Measurements from ENCODE around the gene ORC4. TPM values are rescaled to one million over a fixed set of nuclear protein-coding genes. Genes with fewer than 3 reads are reported as not detected.
A peak's percentile ranks its signal among the peaks of the same experiment; 100 is the strongest.
"Not testable (repeated sequence)": the region's sequence is repeated elsewhere in the genome, so short reads cannot be mapped to it uniquely, and the experiment has no call there.

The ORC4 gene
- total and polyA plus RNA-seq, 5 donors from 2014 or later: 33.2 to 49.7 (median 46.7) TPM

DNA sequence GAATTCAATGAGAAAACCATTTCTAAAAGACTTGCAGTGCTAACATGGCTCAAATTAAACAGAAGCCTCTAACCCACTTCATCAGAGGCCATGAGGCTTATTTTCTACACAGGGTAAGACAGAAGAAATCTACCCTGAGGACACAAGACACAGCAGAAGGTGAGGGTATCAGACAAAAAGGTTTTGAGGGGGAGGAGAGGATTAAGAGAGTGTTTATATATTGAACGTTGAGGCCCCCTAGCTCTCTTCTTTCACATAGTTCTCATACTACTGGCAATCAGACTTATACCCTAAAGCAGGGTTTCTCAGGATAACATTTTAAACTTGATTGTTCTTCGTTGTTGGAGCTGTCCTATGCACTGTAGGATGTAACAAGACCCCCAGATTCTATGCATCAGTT, 21.4 kb downstream of the ORC4 start:
- H3K27ac Mint-ChIP-seq: peak overlapping the region; percentile 11 to 26 (median 13)
- H3K27ac ChIP-seq (ENCODE audit: insufficient read depth, low read length, poor library complexity, severe bottlenecking): no peak overlapping the region
- no peak for DNase-seq
- no peaks in the 10 kb centered on the region for H3K27me3 ChIP-seq (ENCODE audit: control insufficient read depth, insufficient read depth, low read length)
- peaks cover 28% of the 10 kb centered on the region for H3K36me3 Mint-ChIP-seq
- H3K4me3 ChIP-seq (ENCODE audit: low read depth, low read length): no peak overlapping the region
- no peak overlapping the region for H3K4me3 Mint-ChIP-seq
- ATAC-seq (ENCODE audit: low read depth in 2 of 2): no peak
- no peaks in the 10 kb centered on the region for H3K9me3 ChIP-seq (ENCODE audit: control insufficient read depth in 2 of 2, low read length in 2 of 2)
- H3K36me3 ChIP-seq (ENCODE audit: control insufficient read depth, insufficient read depth, low read length): peaks cover 10% of the 10 kb centered on the region
- peaks cover 34 to 58% (median 49%) of the 10 kb centered on the region in 4 donors for H3K4me1 Mint-ChIP-seq
- peaks cover 3 to 24% (median 9%) of the 10 kb centered on the region in 7 donors for H3K9me3 Mint-ChIP-seq
- H3K4me1 ChIP-seq (ENCODE audit: control insufficient read depth, insufficient read depth, low read length, poor library complexity, severe bottlenecking): no peaks in the 10 kb centered on the region
- no peaks in the 10 kb centered on the region for H3K27me3 Mint-ChIP-seq

DNA sequence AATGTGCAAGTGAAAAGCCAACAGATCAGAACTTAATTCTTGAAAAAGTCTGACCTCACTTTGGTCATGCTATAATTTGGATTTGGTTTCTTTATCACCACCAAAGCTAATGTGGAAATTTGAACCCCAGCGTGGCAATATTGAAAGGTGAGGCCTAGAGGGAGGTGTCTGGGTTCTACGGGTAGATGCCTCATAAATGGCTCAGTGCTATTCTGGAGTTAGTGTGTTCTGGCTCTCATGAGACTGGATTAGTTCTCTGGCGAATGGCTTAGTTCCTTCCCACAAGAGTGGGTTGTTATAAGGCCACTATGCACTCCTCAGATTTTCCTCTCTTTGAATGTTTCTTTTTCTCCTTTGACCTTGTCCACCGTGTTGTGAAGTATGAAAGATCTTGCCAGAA, 22.3 kb downstream of the ORC4 start:
- H3K4me1 ChIP-seq (ENCODE audit: control insufficient read depth, insufficient read depth, low read length, poor library complexity, severe bottlenecking): no peaks in the 10 kb centered on the region
- H3K27ac ChIP-seq (ENCODE audit: insufficient read depth, low read length, poor library complexity, severe bottlenecking): no peak overlapping the region
- H3K27me3 ChIP-seq (ENCODE audit: control insufficient read depth, insufficient read depth, low read length): no peaks in the 10 kb centered on the region
- peaks cover 23% of the 10 kb centered on the region for H3K36me3 Mint-ChIP-seq
- no peak for ATAC-seq (ENCODE audit: low read depth in 2 of 2)
- no peaks in the 10 kb centered on the region for H3K27me3 Mint-ChIP-seq
- peaks cover 3 to 17% (median 6%) of the 10 kb centered on the region in 7 donors for H3K9me3 Mint-ChIP-seq
- DNase-seq: no peak
- peaks cover 36 to 52% (median 46%) of the 10 kb centered on the region in 4 donors for H3K4me1 Mint-ChIP-seq
- peaks cover 10% of the 10 kb centered on the region for H3K36me3 ChIP-seq (ENCODE audit: control insufficient read depth, insufficient read depth, low read length)
- H3K9me3 ChIP-seq (ENCODE audit: control insufficient read depth in 2 of 2, low read length in 2 of 2): no peaks in the 10 kb centered on the region
- H3K27ac Mint-ChIP-seq: peak overlapping the region in 1 of 3 donors; percentile 11
- H3K4me3 ChIP-seq (ENCODE audit: low read depth, low read length): no peak overlapping the region
- H3K4me3 Mint-ChIP-seq: no peak overlapping the region

DNA sequence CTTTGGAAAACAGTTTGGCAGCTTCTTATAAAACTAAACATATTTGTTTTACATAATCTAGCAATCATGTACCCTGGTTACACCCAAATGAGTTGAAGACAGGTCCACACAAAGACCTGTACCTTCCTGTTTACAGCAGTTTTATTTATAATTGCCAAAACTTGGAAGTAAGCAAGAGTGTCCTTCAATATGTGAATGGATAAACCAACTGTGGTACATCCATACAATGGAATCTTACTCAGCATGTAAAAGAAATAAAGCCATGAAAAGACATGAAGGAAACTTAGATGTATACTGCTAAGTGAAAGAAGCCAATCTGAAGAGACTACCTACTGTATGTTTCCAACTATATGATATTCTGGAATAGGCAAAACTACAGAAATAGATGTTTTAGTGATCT, 23.7 kb downstream of the ORC4 start:
- H3K4me1 Mint-ChIP-seq: peaks cover 39 to 49% (median 42%) of the 10 kb centered on the region in 4 donors
- no peak for DNase-seq
- Histone ChIP-seq H3K27me3 (ENCODE audit: control insufficient read depth, insufficient read depth, low read length) (no peaks in the 10 kb centered on the region), H3K9me3 (ENCODE audit: control insufficient read depth in 2 of 2, low read length in 2 of 2) (no peaks in the 10 kb centered on the region), H3K36me3 (ENCODE audit: control insufficient read depth, insufficient read depth, low read length) (peaks cover 10% of the 10 kb centered on the region), H3K27ac (ENCODE audit: insufficient read depth, low read length, poor library complexity, severe bottlenecking) (no peak overlapping the region), H3K4me1 (ENCODE audit: control insufficient read depth, insufficient read depth, low read length, poor library complexity, severe bottlenecking) (no peaks in the 10 kb centered on the region), H3K4me3 (ENCODE audit: low read depth, low read length) (no peak overlapping the region)
- no peak for ATAC-seq (ENCODE audit: low read depth in 2 of 2)
- peak overlapping the region in 1 of 3 donors; percentile 4 for H3K27ac Mint-ChIP-seq
- no peak overlapping the region for H3K4me3 Mint-ChIP-seq
- no peaks in the 10 kb centered on the region for H3K27me3 Mint-ChIP-seq
- H3K36me3 Mint-ChIP-seq: peaks cover 23% of the 10 kb centered on the region
- H3K9me3 Mint-ChIP-seq: peaks cover 0 to 7% (median 3%) of the 10 kb centered on the region in 7 donors

DNA sequence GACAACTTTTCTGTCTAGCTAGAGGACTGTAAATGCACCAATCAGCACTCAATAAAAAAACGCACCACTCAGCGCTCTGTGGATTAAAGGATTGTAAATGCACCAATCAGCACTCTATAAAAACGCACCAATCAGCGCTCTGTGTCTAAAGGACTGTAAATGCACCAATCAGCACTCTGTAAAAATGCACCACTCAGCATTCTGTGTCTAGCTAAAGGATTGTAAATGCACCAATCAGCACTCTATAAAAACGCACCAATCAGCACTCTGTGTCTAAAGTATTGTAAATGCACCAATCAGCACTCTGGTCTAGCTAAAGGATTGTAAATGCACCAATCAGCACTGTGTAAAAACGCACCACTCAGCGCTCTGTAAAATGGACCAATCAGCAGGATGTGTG, 25.6 kb downstream of the ORC4 start:
- H3K27me3 Mint-ChIP-seq; H3K27ac Mint-ChIP-seq; H3K27ac ChIP-seq (ENCODE audit: insufficient read depth, low read length, poor library complexity, severe bottlenecking); H3K27me3 ChIP-seq (ENCODE audit: control insufficient read depth, insufficient read depth, low read length); H3K4me3 Mint-ChIP-seq; H3K4me1 ChIP-seq (ENCODE audit: control insufficient read depth, insufficient read depth, low read length, poor library complexity, severe bottlenecking); DNase-seq; H3K9me3 Mint-ChIP-seq; H3K4me3 ChIP-seq (ENCODE audit: low read depth, low read length); H3K9me3 ChIP-seq (ENCODE audit: control insufficient read depth in 2 of 2, low read length in 2 of 2); ATAC-seq (ENCODE audit: low read depth in 2 of 2): not testable (repeated sequence)
- H3K36me3 Mint-ChIP-seq: peaks cover 23% of the 10 kb centered on the region
- peaks cover 10% of the 10 kb centered on the region for H3K36me3 ChIP-seq (ENCODE audit: control insufficient read depth, insufficient read depth, low read length)
- peaks cover 29 to 35% (median 33%) of the 10 kb centered on the region in 4 donors for H3K4me1 Mint-ChIP-seq

DNA sequence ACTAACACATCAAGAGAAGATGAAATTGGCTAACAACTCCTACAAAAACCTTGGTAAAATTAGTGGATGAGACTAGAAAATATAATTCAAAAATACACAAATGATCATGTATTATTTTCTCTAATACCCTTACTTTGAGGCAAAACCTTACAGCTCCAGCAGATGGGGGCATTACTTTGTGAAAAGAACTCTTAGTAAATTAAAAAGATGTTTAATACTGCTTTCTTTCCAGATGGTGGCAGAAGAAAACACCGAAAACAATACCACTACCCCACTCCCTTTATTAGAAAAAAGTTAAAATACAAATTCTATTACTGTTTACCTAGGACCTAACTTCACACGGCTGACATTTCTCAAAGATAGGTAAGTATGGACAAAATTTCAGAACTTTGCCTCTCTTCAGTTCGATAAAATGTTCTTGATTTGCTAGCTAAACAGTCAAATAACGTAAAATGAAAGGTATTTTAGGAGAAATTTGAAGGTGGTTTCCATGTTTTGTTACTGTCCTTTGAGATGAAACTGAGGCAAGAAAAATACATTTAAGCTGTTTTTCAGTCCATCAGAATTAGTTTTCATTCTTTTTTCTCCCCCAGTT, 30.6 kb downstream of the ORC4 start:
- Histone ChIP-seq H3K4me3 (ENCODE audit: low read depth, low read length) (no peak overlapping the region), H3K36me3 (ENCODE audit: control insufficient read depth, insufficient read depth, low read length) (no peaks in the 10 kb centered on the region), H3K27ac (ENCODE audit: insufficient read depth, low read length, poor library complexity, severe bottlenecking) (no peak overlapping the region), H3K9me3 (ENCODE audit: control insufficient read depth in 2 of 2, low read length in 2 of 2) (no peaks in the 10 kb centered on the region), H3K4me1 (ENCODE audit: control insufficient read depth, insufficient read depth, low read length, poor library complexity, severe bottlenecking) (no peaks in the 10 kb centered on the region), H3K27me3 (ENCODE audit: control insufficient read depth, insufficient read depth, low read length) (no peaks in the 10 kb centered on the region)
- no peak overlapping the region for H3K4me3 Mint-ChIP-seq
- peaks cover 23 to 32% (median 28%) of the 10 kb centered on the region in 4 donors for H3K4me1 Mint-ChIP-seq
- peak; percentile 10 to 65 (median 62) for DNase-seq
- H3K36me3 Mint-ChIP-seq: peaks cover 5% of the 10 kb centered on the region
- H3K27ac Mint-ChIP-seq: peak overlapping the region in 2 of 3 donors; percentile 6 to 59
- H3K9me3 Mint-ChIP-seq: peaks cover 0 to 3% (median 0%) of the 10 kb centered on the region in 7 donors
- no peaks in the 10 kb centered on the region for H3K27me3 Mint-ChIP-seq
- ATAC-seq (ENCODE audit: low read depth in 2 of 2): peak; percentile 60 to 66

DNA sequence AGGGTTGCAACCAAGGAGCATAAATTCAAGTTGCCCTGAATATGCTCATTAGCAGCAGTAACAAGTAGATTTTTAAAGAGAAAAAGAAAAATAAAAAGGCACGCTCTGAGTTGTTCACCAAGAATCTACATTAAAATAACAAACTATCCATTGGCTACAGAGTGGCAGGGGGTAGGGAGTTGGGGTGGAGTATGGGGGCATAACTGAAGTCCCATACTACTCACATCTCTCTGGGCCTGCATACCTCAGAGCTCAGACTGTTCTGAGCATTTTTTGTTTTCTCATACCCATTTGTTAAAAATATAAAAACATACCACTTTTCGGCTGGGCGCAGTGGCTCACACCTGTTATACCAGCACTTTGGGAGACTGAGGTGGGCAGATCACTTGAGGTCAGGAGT, 31.4 kb downstream of the ORC4 start:
- Histone ChIP-seq H3K9me3 (ENCODE audit: control insufficient read depth in 2 of 2, low read length in 2 of 2) (no peaks in the 10 kb centered on the region), H3K4me3 (ENCODE audit: low read depth, low read length) (no peak overlapping the region), H3K36me3 (ENCODE audit: control insufficient read depth, insufficient read depth, low read length) (no peaks in the 10 kb centered on the region), H3K27ac (ENCODE audit: insufficient read depth, low read length, poor library complexity, severe bottlenecking) (no peak overlapping the region), H3K4me1 (ENCODE audit: control insufficient read depth, insufficient read depth, low read length, poor library complexity, severe bottlenecking) (no peaks in the 10 kb centered on the region), H3K27me3 (ENCODE audit: control insufficient read depth, insufficient read depth, low read length) (no peaks in the 10 kb centered on the region)
- H3K27ac Mint-ChIP-seq: no peak overlapping the region
- H3K9me3 Mint-ChIP-seq: peaks cover 0 to 2% (median 0%) of the 10 kb centered on the region in 7 donors
- ATAC-seq (ENCODE audit: low read depth in 2 of 2) (no peak), DNase-seq (no peak)
- H3K36me3 Mint-ChIP-seq: peaks cover 1% of the 10 kb centered on the region
- H3K4me3 Mint-ChIP-seq: no peak overlapping the region
- peaks cover 24 to 39% (median 28%) of the 10 kb centered on the region in 4 donors for H3K4me1 Mint-ChIP-seq
- no peaks in the 10 kb centered on the region for H3K27me3 Mint-ChIP-seq

DNA sequence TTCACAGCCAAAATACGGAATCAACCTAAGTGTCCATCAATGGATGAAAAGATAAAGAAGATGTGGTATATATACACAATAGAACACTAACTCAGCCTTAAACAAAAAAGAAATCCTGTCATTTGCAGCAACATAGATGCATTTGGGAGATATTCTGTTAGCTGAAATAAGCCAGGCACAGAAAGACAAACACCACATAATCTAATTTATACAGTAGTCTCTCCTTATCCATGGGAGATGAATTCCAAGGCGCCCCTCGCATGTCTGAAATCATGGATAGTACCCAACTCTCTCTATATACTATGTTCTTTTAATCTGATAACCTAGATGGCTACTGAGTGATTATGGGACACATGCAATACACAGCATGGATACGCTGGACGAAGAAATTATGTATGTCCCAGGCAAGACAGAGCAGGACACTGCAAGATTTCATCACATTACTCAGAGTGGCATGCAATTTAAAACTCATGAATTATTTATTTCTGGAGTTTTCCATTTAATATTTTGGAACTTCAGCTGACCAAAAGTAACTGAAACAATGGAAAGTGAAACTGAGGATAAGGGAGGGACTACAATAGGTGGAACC, 39.5 kb downstream of the ORC4 start:
- H3K4me1 Mint-ChIP-seq: peaks cover 35 to 62% (median 40%) of the 10 kb centered on the region in 4 donors
- Histone ChIP-seq H3K27me3 (ENCODE audit: control insufficient read depth, insufficient read depth, low read length) (no peaks in the 10 kb centered on the region), H3K27ac (ENCODE audit: insufficient read depth, low read length, poor library complexity, severe bottlenecking) (no peak overlapping the region), H3K9me3 (ENCODE audit: control insufficient read depth in 2 of 2, low read length in 2 of 2) (no peaks in the 10 kb centered on the region), H3K36me3 (ENCODE audit: control insufficient read depth, insufficient read depth, low read length) (peaks cover 11% of the 10 kb centered on the region), H3K4me1 (ENCODE audit: control insufficient read depth, insufficient read depth, low read length, poor library complexity, severe bottlenecking) (no peaks in the 10 kb centered on the region), H3K4me3 (ENCODE audit: low read depth, low read length) (no peak overlapping the region)
- no peaks in the 10 kb centered on the region for H3K27me3 Mint-ChIP-seq
- no peak overlapping the region for H3K27ac Mint-ChIP-seq
- peaks cover 0 to 4% (median 0%) of the 10 kb centered on the region in 7 donors for H3K9me3 Mint-ChIP-seq
- H3K36me3 Mint-ChIP-seq: peaks cover 32% of the 10 kb centered on the region
- H3K4me3 Mint-ChIP-seq: no peak overlapping the region
- ATAC-seq (ENCODE audit: low read depth in 2 of 2) (no peak), DNase-seq (no peak)

DNA sequence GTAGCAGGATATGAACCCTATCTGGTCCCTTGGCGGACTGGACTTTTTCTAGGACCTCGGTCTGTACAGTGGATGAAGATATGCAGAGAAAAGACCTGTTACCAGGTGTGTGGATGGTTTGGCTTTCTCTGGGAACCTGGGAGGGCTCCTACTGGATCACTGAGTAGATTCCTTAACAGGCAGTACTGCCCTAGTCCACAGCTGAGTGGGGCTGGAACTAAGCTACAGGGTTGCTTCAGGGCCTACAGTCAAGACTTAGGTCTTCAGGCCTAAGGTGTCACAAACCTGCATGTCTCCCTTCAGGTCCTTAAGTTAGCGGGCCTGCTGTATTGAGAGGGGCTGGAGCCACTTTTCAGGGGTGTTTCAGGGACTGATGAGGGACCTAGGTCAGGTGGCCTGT, 42.9 kb downstream of the ORC4 start:
- Mint-ChIP-seq H3K4me1 (peaks cover 19 to 32% (median 25%) of the 10 kb centered on the region in 4 donors), H3K27me3 (no peaks in the 10 kb centered on the region), H3K9me3 (peaks cover 0 to 4% (median 0%) of the 10 kb centered on the region in 7 donors), H3K36me3 (peaks cover 23% of the 10 kb centered on the region), H3K27ac (no peak overlapping the region), H3K4me3 (no peak overlapping the region)
- Histone ChIP-seq H3K9me3 (ENCODE audit: control insufficient read depth in 2 of 2, low read length in 2 of 2) (no peaks in the 10 kb centered on the region), H3K4me3 (ENCODE audit: low read depth, low read length) (no peak overlapping the region), H3K4me1 (ENCODE audit: control insufficient read depth, insufficient read depth, low read length, poor library complexity, severe bottlenecking) (no peaks in the 10 kb centered on the region), H3K27me3 (ENCODE audit: control insufficient read depth, insufficient read depth, low read length) (no peaks in the 10 kb centered on the region), H3K27ac (ENCODE audit: insufficient read depth, low read length, poor library complexity, severe bottlenecking) (no peak overlapping the region), H3K36me3 (ENCODE audit: control insufficient read depth, insufficient read depth, low read length) (peaks cover 18% of the 10 kb centered on the region)
- ATAC-seq (ENCODE audit: low read depth in 2 of 2): no peak
- no peak for DNase-seq

All from CD4-positive, CD25-positive, alpha-beta regulatory T cell (primary cell).